Liver (tissue), 9 donors: Measurements from ENCODE around the gene STAT3. TPM values are rescaled to one million over a fixed set of nuclear protein-coding genes. Genes with fewer than 3 reads are reported as not detected.

Experiments
- DNase-seq: peaks from one replicate; pipeline ENCODE4 v3.0.0-alpha.2; 2017; ENCODE audit warnings: low spot score
- H3K27ac ChIP-seq, 2 donors: one replicate each; pipeline ENCODE4 v1.7.0; 2013; ENCODE audit warnings: inconsistent platforms in 2 of 2, low read length in 2 of 2, control low read depth in 1 of 2, low read depth in 1 of 2, mild to moderate bottlenecking in 1 of 2
- H3K27me3 ChIP-seq, 4 donors: one replicate each; pipeline versions ENCODE4 v1.6.1 to v1.7.0; 2013; ENCODE audit warnings: low read length in 3 of 4, inconsistent platforms in 1 of 4, mild to moderate bottlenecking in 1 of 4, moderate library complexity in 1 of 4; ENCODE audit not compliant: control insufficient read depth in 4 of 4, insufficient read depth in 4 of 4
- H3K36me3 ChIP-seq, 4 donors: one replicate each; pipeline versions ENCODE4 v1.6.1 to v1.7.0; 2013; ENCODE audit warnings: low read length in 3 of 4, mild to moderate bottlenecking in 3 of 4, low read depth in 1 of 4, moderate library complexity in 1 of 4; ENCODE audit not compliant: control insufficient read depth in 4 of 4, insufficient read depth in 3 of 4
- H3K4me1 ChIP-seq, 4 donors: one replicate each; pipeline versions ENCODE4 v1.6.1 to v1.7.0; 2013; ENCODE audit warnings: low read length in 3 of 4, mild to moderate bottlenecking in 3 of 4, moderate library complexity in 1 of 4; ENCODE audit not compliant: control insufficient read depth in 4 of 4, insufficient read depth in 4 of 4
- H3K4me3 ChIP-seq, 3 donors: one replicate each; pipeline versions ENCODE4 v1.6.1 to v1.7.0; 2013; ENCODE audit warnings: low read length in 3 of 3, control low read depth in 1 of 3, low read depth in 1 of 3, mild to moderate bottlenecking in 1 of 3
- H3K9ac ChIP-seq, 2 donors: one replicate each; pipeline ENCODE4 v1.7.0; 2013; ENCODE audit warnings: low read length in 2 of 2, mild to moderate bottlenecking in 2 of 2, moderate library complexity in 2 of 2, control low read depth in 1 of 2, low read depth in 1 of 2
- H3K9me3 ChIP-seq, 4 donors: one replicate each; pipeline versions ENCODE4 v1.6.1 to v1.7.0; 2013; ENCODE audit warnings: low read length in 3 of 4; ENCODE audit not compliant: control insufficient read depth in 4 of 4
- EGR1 ChIP-seq, 2 donors: IDR thresholded peaks; 2 replicates each; pipeline ENCODE4 v1.6.1; 2016 to 2018; ENCODE audit warnings: antibody characterized with exemption in 2 of 2, low read depth in 2 of 2
- FOXA1 ChIP-seq: IDR thresholded peaks from 2 replicates; pipeline ENCODE4 v1.6.1; 2016; ENCODE audit warnings: antibody characterized with exemption
- HNF4A ChIP-seq, 2 donors: conservative IDR thresholded peaks; 2 replicates each; pipeline ENCODE4 v1.6.1; 2016; ENCODE audit warnings: antibody characterized with exemption in 2 of 2, mild to moderate bottlenecking in 2 of 2
- JUND ChIP-seq, 2 donors: IDR thresholded peaks; 2 replicates each; pipeline ENCODE4 v1.6.1; 2016; ENCODE audit warnings: antibody characterized with exemption in 2 of 2
- NR2F2 ChIP-seq: IDR thresholded peaks from 2 replicates; pipeline ENCODE4 v1.6.1; 2016; ENCODE audit warnings: antibody characterized with exemption
- RXRA ChIP-seq, 2 donors: IDR thresholded peaks; 2 replicates each; pipeline ENCODE4 v1.6.1; 2017 to 2018; ENCODE audit warnings: antibody characterized with exemption in 2 of 2, mild to moderate bottlenecking in 1 of 2
- SP1 ChIP-seq: IDR thresholded peaks from 2 replicates; pipeline ENCODE4 v1.6.1; 2018; ENCODE audit warnings: antibody characterized with exemption, mild to moderate bottlenecking
- TAF1 ChIP-seq: conservative IDR thresholded peaks from 2 replicates; pipeline ENCODE4 v1.6.1; 2016; ENCODE audit warnings: antibody characterized with exemption, mild to moderate bottlenecking
- YY1 ChIP-seq: IDR thresholded peaks from 2 replicates; pipeline ENCODE4 v1.6.1; 2016; ENCODE audit warnings: antibody characterized with exemption, mild to moderate bottlenecking
- WGBS: extraction: QIAGEN DNeasy Blood & Tissue Kit; methylation state at CpG from one replicate; pipeline ENCODE4 v1.1.7; 2013; 5-methylcytosine and 5-hydroxymethylcytosine counted together
- polyA plus RNA-seq, 2 donors: library from polyadenylated mRNA; stranded (reverse) in 1 of 2; unstranded in 1 of 2; fragments of 200-250 nt in 1 of 2; fragments of >200 nt in 1 of 2; fragmentation: Nextera tagmentation in 1 of 2; extraction: Ambion mirVana in 1 of 2; gene quantifications; one replicate each; pipeline versions ENCODE4 v1.2.1 to v1.2.3, GENCODE V29; 2013 to 2015
- total RNA-seq, 2 donors: library from RNA; depleted of rRNA; stranded (reverse); fragments of >200 nt; gene quantifications; one replicate each; pipeline ENCODE4 v1.2.3, GENCODE V29; 2014
- TF ChIP-seq, protein P1 (sequence below): IDR thresholded peaks from 2 replicates; pipeline ENCODE4 v1.6.1; 2016; ENCODE audit warnings: antibody characterized with exemption
- TF ChIP-seq, protein P2 (sequence below): IDR thresholded peaks from 2 replicates; pipeline ENCODE4 v1.6.1; 2016; ENCODE audit warnings: antibody characterized with exemption
- TF ChIP-seq, protein P3 (sequence below): IDR thresholded peaks from 2 replicates; pipeline ENCODE4 v1.6.1; 2016; ENCODE audit warnings: antibody characterized with exemption
- TF ChIP-seq, protein P4 (sequence below): fragments of 150-350 bp; IDR thresholded peaks from 2 replicates; pipeline ENCODE4 v1.5.1; 2017; ENCODE audit warnings: improper control_type of control experiment, low read depth, low read length; ENCODE audit not compliant: missing input control
- donor health status: healthy.
- donor health status: healthy.
- donor health status: healthy.
- donor health status: healthy.
- donor health status: healthy.

The STAT3 gene
- total and polyA plus RNA-seq, 4 donors = 68.7 to 301 (median 114) TPM

DNA sequence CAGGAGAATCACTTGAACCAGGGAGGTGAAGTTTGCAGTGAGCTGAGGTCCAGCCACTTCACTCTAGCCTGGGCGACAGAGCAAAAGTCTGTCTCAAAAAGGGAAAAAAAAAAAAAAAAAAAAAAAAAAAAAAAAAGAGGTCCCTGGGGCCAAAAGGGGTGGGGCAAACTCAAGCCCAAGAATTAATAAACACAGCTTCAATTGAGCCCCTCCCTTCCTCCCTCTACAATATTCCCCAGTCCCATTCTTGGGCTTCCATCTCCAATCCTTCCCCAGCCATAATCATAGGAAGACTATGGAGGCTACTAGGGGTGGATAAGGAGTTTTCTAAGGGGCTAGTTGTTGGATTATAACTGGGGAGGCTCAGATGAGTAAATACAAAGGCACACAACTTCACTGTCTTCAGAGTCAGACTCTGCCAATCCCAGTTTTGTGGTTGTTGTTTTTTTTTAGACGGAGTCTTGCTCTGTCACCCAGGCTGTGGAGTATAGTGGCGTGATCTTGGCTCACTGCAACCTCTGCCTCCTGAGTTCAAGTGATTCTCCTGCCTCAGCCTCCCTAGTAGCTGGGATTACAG lies 25.3 kb upstream of the STAT3 start (continued):
- no peak for TF ChIP-seq JUND (IDR thresholded peaks at IDR 0.05)

DNA sequence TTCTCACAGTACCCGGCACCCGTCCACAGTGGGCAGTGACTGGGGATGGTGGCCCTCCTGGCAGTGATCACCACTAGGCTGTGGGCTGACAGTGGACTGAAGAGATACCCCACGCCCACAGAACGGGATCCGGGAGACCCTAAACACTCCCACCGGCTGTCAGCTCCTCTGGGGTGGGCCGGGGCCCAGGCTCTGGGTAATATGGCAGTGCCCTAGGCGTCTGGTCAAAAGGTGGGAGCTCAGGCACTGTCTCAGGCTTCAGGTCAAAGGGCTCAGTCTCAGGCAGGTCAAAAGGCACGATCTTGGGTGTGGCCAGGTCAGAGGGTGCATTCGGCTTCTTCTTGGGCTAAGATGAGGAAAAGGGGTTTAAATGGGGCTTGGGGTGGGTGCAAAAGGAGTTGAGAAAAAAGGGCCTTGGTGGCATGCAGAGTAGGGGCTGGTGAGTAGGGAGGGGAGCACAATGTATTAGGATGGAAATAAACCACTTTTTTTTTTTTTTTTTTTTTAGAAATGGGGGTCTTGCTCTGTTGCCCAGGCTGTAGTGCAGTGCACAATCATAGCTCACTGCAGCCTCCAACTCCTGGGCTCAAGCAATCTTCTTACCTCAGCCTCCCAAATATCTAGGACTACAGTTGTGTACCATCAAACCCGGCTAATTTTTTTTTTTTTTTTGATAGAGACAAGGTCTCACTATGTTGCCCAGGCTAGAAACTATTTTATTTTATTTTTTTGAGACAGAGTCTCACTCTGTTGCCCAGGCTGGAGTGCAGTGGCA lies 23.9 kb upstream of the STAT3 start:
- DNase-seq = no peak
- no peak overlapping the region for H3K27ac ChIP-seq
- no peaks in the 10 kb centered on the region for H3K4me1 ChIP-seq
- H3K9me3 ChIP-seq = no peaks in the 10 kb centered on the region
- H3K27me3 ChIP-seq = no peaks in the 10 kb centered on the region
- H3K4me3 ChIP-seq = no peak overlapping the region
- WGBS = 92% methylated on average over 11 of the region's 11 CpGs
- H3K9ac ChIP-seq = no peak overlapping the region
- no peaks in the 10 kb centered on the region for H3K36me3 ChIP-seq
- TF ChIP-seq NR2F2 = no peak
- TF ChIP-seq EGR1 (IDR thresholded peaks at IDR 0.05; ENCODE audit: low read depth in 2 of 2) = no peak
- TF ChIP-seq HNF4A (conservative IDR thresholded peaks at IDR 0.05) = no peak
- no peak for TF ChIP-seq YY1
- no peak for TF ChIP-seq TAF1
- TF ChIP-seq RXRA (IDR thresholded peaks at IDR 0.05) = no peak
- TF ChIP-seq, protein P1, sequence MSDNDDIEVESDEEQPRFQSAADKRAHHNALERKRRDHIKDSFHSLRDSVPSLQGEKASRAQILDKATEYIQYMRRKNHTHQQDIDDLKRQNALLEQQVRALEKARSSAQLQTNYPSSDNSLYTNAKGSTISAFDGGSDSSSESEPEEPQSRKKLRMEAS = no peak
- TF ChIP-seq SP1 = no peak
- TF ChIP-seq FOXA1 = no peak
- TF ChIP-seq, protein P2, sequence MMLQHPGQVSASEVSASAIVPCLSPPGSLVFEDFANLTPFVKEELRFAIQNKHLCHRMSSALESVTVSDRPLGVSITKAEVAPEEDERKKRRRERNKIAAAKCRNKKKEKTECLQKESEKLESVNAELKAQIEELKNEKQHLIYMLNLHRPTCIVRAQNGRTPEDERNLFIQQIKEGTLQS = no peak
- TF ChIP-seq, protein P3, sequence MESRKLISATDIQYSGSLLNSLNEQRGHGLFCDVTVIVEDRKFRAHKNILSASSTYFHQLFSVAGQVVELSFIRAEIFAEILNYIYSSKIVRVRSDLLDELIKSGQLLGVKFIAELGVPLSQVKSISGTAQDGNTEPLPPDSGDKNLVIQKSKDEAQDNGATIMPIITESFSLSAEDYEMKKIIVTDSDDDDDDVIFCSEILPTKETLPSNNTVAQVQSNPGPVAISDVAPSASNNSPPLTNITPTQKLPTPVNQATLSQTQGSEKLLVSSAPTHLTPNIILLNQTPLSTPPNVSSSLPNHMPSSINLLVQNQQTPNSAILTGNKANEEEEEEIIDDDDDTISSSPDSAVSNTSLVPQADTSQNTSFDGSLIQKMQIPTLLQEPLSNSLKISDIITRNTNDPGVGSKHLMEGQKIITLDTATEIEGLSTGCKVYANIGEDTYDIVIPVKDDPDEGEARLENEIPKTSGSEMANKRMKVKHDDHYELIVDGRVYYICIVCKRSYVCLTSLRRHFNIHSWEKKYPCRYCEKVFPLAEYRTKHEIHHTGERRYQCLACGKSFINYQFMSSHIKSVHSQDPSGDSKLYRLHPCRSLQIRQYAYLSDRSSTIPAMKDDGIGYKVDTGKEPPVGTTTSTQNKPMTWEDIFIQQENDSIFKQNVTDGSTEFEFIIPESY = no peak

DNA sequence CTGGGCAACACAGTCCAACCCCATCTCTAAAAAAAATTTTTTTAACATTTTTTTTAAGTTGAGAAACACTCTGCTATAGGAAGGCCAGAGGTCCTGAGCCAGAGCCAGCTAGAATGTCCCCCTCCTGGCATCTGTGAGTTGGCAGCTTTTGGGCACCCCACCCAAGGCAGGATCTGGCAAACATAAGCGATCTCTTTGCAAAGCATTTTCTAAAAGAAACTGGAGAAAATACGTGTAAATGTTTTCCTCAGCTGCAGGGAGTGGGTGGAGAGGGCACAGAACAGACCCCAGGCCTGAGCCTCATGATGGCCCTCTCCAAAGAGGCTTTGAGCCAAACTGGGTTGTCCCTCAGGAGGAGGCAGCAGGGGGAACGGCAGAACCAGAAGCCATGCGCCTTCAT lies 23.1 kb upstream of the STAT3 start:
- DNase-seq = no peak
- H3K4me3 ChIP-seq = no peak overlapping the region

More for the DNA sequence above, 23.1 kb upstream of the STAT3 start:
- H3K27me3 ChIP-seq = no peaks in the 10 kb centered on the region
- no peaks in the 10 kb centered on the region for H3K36me3 ChIP-seq
- H3K9ac ChIP-seq = no peak overlapping the region
- WGBS = 79% methylated on average over 4 of the region's 4 CpGs
- peaks cover 0 to 2% (median 0%) of the 10 kb centered on the region in 4 donors for H3K4me1 ChIP-seq
- no peaks in the 10 kb centered on the region for H3K9me3 ChIP-seq
- H3K27ac ChIP-seq = no peak overlapping the region
- no peak for TF ChIP-seq SP1
- TF ChIP-seq, protein P4, sequence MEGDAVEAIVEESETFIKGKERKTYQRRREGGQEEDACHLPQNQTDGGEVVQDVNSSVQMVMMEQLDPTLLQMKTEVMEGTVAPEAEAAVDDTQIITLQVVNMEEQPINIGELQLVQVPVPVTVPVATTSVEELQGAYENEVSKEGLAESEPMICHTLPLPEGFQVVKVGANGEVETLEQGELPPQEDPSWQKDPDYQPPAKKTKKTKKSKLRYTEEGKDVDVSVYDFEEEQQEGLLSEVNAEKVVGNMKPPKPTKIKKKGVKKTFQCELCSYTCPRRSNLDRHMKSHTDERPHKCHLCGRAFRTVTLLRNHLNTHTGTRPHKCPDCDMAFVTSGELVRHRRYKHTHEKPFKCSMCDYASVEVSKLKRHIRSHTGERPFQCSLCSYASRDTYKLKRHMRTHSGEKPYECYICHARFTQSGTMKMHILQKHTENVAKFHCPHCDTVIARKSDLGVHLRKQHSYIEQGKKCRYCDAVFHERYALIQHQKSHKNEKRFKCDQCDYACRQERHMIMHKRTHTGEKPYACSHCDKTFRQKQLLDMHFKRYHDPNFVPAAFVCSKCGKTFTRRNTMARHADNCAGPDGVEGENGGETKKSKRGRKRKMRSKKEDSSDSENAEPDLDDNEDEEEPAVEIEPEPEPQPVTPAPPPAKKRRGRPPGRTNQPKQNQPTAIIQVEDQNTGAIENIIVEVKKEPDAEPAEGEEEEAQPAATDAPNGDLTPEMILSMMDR = no peak
